Hematopoietic multipotent progenitor cell treated with erythropoietin and hydrocortisone succinate and interleukin-3 and kit ligand, for 4 days (in vitro differentiated cells): ENCODE measurements around the gene KLHL12.

ENCODE experiments used
- DNase-seq: peaks from one replicate; pipeline ENCODE4 v3.0.0-alpha.2; 2015

KLHL12 gene

GRCh38 chr1:202880062-202880461 lies 47.0 kb downstream of the KLHL12 start:
- DNase-seq, result no peak

- no peak for DNase-seq
These were observed 47.9 kb downstream of the KLHL12 start for GRCh38 chr1:202879128-202879527.

GRCh38 chr1:202873026-202873425 lies 54.0 kb downstream of the KLHL12 start:
- DNase-seq, result no peak

- no peak for DNase-seq
These were observed 55.7 kb downstream of the KLHL12 start for GRCh38 chr1:202871367-202871766.

GRCh38 chr1:202862679-202863560 lies 64.1 kb downstream of the KLHL12 start:
- DNase-seq, result no peak

- peak; percentile 93 for DNase-seq
These were observed 65.5 kb downstream of the KLHL12 start for GRCh38 chr1:202861420-202862132.

- peak; percentile 61 for DNase-seq
These were observed 66.2 kb downstream of the KLHL12 start for GRCh38 chr1:202860744-202861419.

- DNase-seq, result peak; percentile 63
These were observed 68.1 kb downstream of the KLHL12 start for GRCh38 chr1:202858789-202859414.

GRCh38 chr1:202858331-202858730 lies 68.7 kb downstream of the KLHL12 start:
- DNase-seq, result peak; percentile 71

GRCh38 chr1:202857136-202857610 lies 69.9 kb downstream of the KLHL12 start:
- DNase-seq, result no peak

GRCh38 chr1:202856014-202856413 lies 71.0 kb downstream of the KLHL12 start:
- peak; percentile 25 for DNase-seq

- no peak for DNase-seq
These were observed 72.2 kb downstream of the KLHL12 start for GRCh38 chr1:202854787-202855186.

GRCh38 chr1:202852163-202852904 lies 74.7 kb downstream of the KLHL12 start:
- peak; percentile 91 for DNase-seq

GRCh38 chr1:202850593-202851362 lies 76.3 kb downstream of the KLHL12 start:
- DNase-seq, result no peak

- DNase-seq, result no peak
These were observed 78.9 kb downstream of the KLHL12 start for GRCh38 chr1:202848191-202848542.

GRCh38 chr1:202844935-202845334 lies 82.1 kb downstream of the KLHL12 start:
- DNase-seq, result no peak

GRCh38 chr1:202844259-202844658 lies 82.8 kb downstream of the KLHL12 start:
- DNase-seq, result no peak

- DNase-seq, result no peak
These were observed 84.0 kb downstream of the KLHL12 start for GRCh38 chr1:202843081-202843480.
